HL-60/S4 treated with retinoic acid at 250 ng/mL for 4 days and 3 days (cell line): Measurements from ENCODE around the gene UTF1.

Experiments
- in situ Hi-C: fragments of 300-500 bp; cut with MboI; formaldehyde crosslinking; loops from 2 replicates; pipeline ENCODE4 v1.7.0; 2022; ENCODE audit warnings: low sequenced_read_pairs

The UTF1 gene

GRCh38 chr10:133196221-133196915, 33.6 kb upstream of the UTF1 start:
- in situ Hi-C loops: no loop called here

GRCh38 chr10:133196936-133197758, 32.9 kb upstream of the UTF1 start:
- in situ Hi-C loops: no loop called here

GRCh38 chr10:133197786-133198185, 32.2 kb upstream of the UTF1 start:
- in situ Hi-C loops: no loop called here

- in situ Hi-C loops: no loop called here
These were observed 31.8 kb upstream of the UTF1 start for GRCh38 chr10:133198206-133198605.

GRCh38 chr10:133198621-133199487, 31.2 kb upstream of the UTF1 start:
- in situ Hi-C loops: no loop called here

- in situ Hi-C loops: no loop called here
These were observed 30.5 kb upstream of the UTF1 start for GRCh38 chr10:133199488-133199885.

- in situ Hi-C loops: no loop called here
These were observed 29.9 kb upstream of the UTF1 start for GRCh38 chr10:133199992-133200611.

GRCh38 chr10:133200621-133201031, 29.4 kb upstream of the UTF1 start:
- in situ Hi-C loops: no loop called here

- in situ Hi-C loops: no loop called here
These were observed 28.7 kb upstream of the UTF1 start for GRCh38 chr10:133201151-133201947.

- in situ Hi-C loops: no loop called here
These were observed 27.9 kb upstream of the UTF1 start for GRCh38 chr10:133201948-133202725.

GRCh38 chr10:133202778-133203651, 27.0 kb upstream of the UTF1 start:
- in situ Hi-C loops: no loop called here

- in situ Hi-C loops: no loop called here
These were observed 26.3 kb upstream of the UTF1 start for GRCh38 chr10:133203652-133204195.

- in situ Hi-C loops: no loop called here
These were observed 25.6 kb upstream of the UTF1 start for GRCh38 chr10:133204226-133205015.

GRCh38 chr10:133205146-133205545, 24.9 kb upstream of the UTF1 start:
- in situ Hi-C loops: no loop called here

- in situ Hi-C loops: no loop called here
These were observed 23.5 kb upstream of the UTF1 start for GRCh38 chr10:133206356-133207040.

- in situ Hi-C loops: no loop called here
These were observed 22.9 kb upstream of the UTF1 start for GRCh38 chr10:133207041-133207600.
